ENCODE results near the gene MOV10. TPM values are rescaled to one million over a fixed set of nuclear protein-coding genes. Genes with fewer than 3 reads are reported as not detected.
A peak's percentile ranks its signal among the peaks of the same experiment; 100 is the strongest.

MOV10 gene
- total and polyA plus RNA-seq, 9 of the 15 experiments (the other 6 are each of a cell fraction or from before 2014, with no cell fraction given), result 16.7 to 105 (median 49.5) TPM

GRCh38 chr1:112700290-112701226 lies 26.1 kb downstream of the MOV10 start (continued):
- TF ChIP-seq CEBPB (tag; IDR thresholded peaks at IDR 0.05) (0 out of 2 replicates have a peak, but pooled peaks have one; percentile 18), TAL1 (IDR thresholded peaks at IDR 0.05) (0 out of 2 replicates have a peak, but pooled peaks have one; percentile 27), CXXC5 (CRISPR knock-in tag; IDR thresholded peaks at IDR 0.05) (peak; percentile 45; the same call in 1 of the 2 replicates), YBX1 (IDR thresholded peaks at IDR 0.05) (no peak), TBP (optimal IDR thresholded peaks at IDR 0.05; ENCODE audit: low read depth, low read length) (peak; percentile 9), NFIC (IDR thresholded peaks at IDR 0.05) (peak; percentile 100), ZNF165 (CRISPR knock-in tag; IDR thresholded peaks at IDR 0.05; ENCODE audit: borderline replicate concordance) (peak; percentile 50; the same call in 1 of the 2 replicates), RBM39 (optimal IDR thresholded peaks at IDR 0.05; ENCODE audit: low read depth, low read length) (peak; percentile 53), ZNF408 (CRISPR knock-in tag; IDR thresholded peaks at IDR 0.05; ENCODE audit: low read depth) (no peak), RFX7 (CRISPR knock-in tag; IDR thresholded peaks at IDR 0.05) (no peak), ZNF699 (CRISPR knock-in tag; IDR thresholded peaks at IDR 0.05; ENCODE audit: insufficient replicate concordance) (no peak), GTF2F1 (IDR thresholded peaks at IDR 0.05; ENCODE audit: low read depth, low read length) (0 out of 2 replicates have a peak, but pooled peaks have one; percentile 6), GABPA (tag; conservative IDR thresholded peaks at IDR 0.05; ENCODE audit: low read depth) (peak; percentile 64), BRD9 (IDR thresholded peaks at IDR 0.05; ENCODE audit: low read depth, partially characterized antibody) (peak; percentile 94), MAZ (CRISPR knock-in tag; conservative IDR thresholded peaks at IDR 0.05 in 1 of 2, IDR thresholded peaks at IDR 0.05 in 1 of 2) (peak; percentile 98), POLR2G (IDR thresholded peaks at IDR 0.05; ENCODE audit: low read depth, low read length) (peak; percentile 36), JUN (IDR thresholded peaks at IDR 0.05; ENCODE audit: borderline replicate concordance, low read depth, low read length) (peak; percentile 98), JUN (CRISPR knock-in tag; IDR thresholded peaks at IDR 0.05; ENCODE audit: borderline replicate concordance) (peak; percentile 61; the same call in 1 of the 2 replicates), HCFC1 (IDR thresholded peaks at IDR 0.05; ENCODE audit: low read depth, low read length) (peak; percentile 31), ZNF395 (CRISPR knock-in tag; IDR thresholded peaks at IDR 0.05) (peak; percentile 78), TSC22D4 (tag; IDR thresholded peaks at IDR 0.05) (no peak)
- TF ChIP-seq, protein P1, sequence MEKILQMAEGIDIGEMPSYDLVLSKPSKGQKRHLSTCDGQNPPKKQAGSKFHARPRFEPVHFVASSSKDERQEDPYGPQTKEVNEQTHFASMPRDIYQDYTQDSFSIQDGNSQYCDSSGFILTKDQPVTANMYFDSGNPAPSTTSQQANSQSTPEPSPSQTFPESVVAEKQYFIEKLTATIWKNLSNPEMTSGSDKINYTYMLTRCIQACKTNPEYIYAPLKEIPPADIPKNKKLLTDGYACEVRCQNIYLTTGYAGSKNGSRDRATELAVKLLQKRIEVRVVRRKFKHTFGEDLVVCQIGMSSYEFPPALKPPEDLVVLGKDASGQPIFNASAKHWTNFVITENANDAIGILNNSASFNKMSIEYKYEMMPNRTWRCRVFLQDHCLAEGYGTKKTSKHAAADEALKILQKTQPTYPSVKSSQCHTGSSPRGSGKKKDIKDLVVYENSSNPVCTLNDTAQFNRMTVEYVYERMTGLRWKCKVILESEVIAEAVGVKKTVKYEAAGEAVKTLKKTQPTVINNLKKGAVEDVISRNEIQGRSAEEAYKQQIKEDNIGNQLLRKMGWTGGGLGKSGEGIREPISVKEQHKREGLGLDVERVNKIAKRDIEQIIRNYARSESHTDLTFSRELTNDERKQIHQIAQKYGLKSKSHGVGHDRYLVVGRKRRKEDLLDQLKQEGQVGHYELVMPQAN (IDR thresholded peaks at IDR 0.05; ENCODE audit: borderline replicate concordance), result peak; percentile 34; the same call in 1 of the 2 replicates
- TF ChIP-seq, protein P2, sequence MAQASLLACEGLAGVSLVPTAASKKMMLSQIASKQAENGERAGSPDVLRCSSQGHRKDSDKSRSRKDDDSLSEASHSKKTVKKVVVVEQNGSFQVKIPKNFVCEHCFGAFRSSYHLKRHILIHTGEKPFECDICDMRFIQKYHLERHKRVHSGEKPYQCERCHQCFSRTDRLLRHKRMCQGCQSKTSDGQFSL (CRISPR knock-in tag; IDR thresholded peaks at IDR 0.05), result peak; percentile 84
- TF ChIP-seq, protein P2 (tag; IDR thresholded peaks at IDR 0.05), result peak in 1 of 2 experiments; percentile 69; a peak in 2 of 4 replicates
